HUES64 (cell line): ENCODE measurements around the gene ACSL1.

Experiments
- H3K27ac ChIP-seq: 2 replicates; pipeline ENCODE4 v1.7.0; 2013; ENCODE audit warnings: low read depth, low read length, inconsistent platforms
- H3K27me3 ChIP-seq: 2 replicates; pipeline ENCODE4 v1.6.1; 2013; ENCODE audit warnings: mild to moderate bottlenecking, low read length; ENCODE audit not compliant: insufficient read depth
- H3K36me3 ChIP-seq: 2 replicates; pipeline ENCODE4 v1.6.1; 2013; ENCODE audit warnings: mild to moderate bottlenecking, low read length; ENCODE audit not compliant: insufficient read depth
- H3K4me1 ChIP-seq: 2 replicates; pipeline ENCODE4 v1.6.1; 2013; ENCODE audit warnings: mild to moderate bottlenecking, low read length, moderate library complexity; ENCODE audit not compliant: insufficient read depth
- H3K4me3 ChIP-seq: 2 replicates; pipeline ENCODE4 v1.5.1; 2013; ENCODE audit warnings: mild to moderate bottlenecking, low read length, moderate library complexity
- H3K9ac ChIP-seq: 2 replicates; pipeline ENCODE4 v1.6.1; 2013; ENCODE audit warnings: mild to moderate bottlenecking, low read depth, low read length
- H3K9me3 ChIP-seq: 2 replicates; pipeline ENCODE4 v1.6.1; 2013; ENCODE audit warnings: low read depth, low read length; ENCODE audit not compliant: insufficient read depth
- WGBS: fragments of 150-250, 120-280 bp; methylation state at CpG from one replicate; pipeline ENCODE4 v1.1.7; 2013; ENCODE audit warnings: missing lambda C conversion rate; 5-methylcytosine and 5-hydroxymethylcytosine counted together

Gene ACSL1

GRCh38 chr4:184801781-184802696 lies 23.7 kb downstream of the ACSL1 start:
- Histone ChIP-seq H3K9ac (no peak overlapping the region), H3K27ac (no peak overlapping the region), H3K4me1 (no peaks in the 10 kb centered on the region), H3K9me3 (no peaks in the 10 kb centered on the region), H3K36me3 (no peaks in the 10 kb centered on the region), H3K27me3 (peaks cover 26% of the 10 kb centered on the region), H3K4me3 (no peak overlapping the region)
- WGBS, result 88% methylated on average over 10 of the region's 10 CpGs

GRCh38 chr4:184798504-184798903 lies 27.3 kb downstream of the ACSL1 start:
- Histone ChIP-seq H3K9ac (no peak overlapping the region), H3K9me3 (no peaks in the 10 kb centered on the region), H3K4me3 (no peak overlapping the region), H3K27ac (no peak overlapping the region), H3K36me3 (no peaks in the 10 kb centered on the region), H3K27me3 (peaks cover 6% of the 10 kb centered on the region; the same call in 1 of the 2 replicates), H3K4me1 (no peaks in the 10 kb centered on the region)
- WGBS, result 92% methylated on average over 7 of the region's 7 CpGs

DNA sequence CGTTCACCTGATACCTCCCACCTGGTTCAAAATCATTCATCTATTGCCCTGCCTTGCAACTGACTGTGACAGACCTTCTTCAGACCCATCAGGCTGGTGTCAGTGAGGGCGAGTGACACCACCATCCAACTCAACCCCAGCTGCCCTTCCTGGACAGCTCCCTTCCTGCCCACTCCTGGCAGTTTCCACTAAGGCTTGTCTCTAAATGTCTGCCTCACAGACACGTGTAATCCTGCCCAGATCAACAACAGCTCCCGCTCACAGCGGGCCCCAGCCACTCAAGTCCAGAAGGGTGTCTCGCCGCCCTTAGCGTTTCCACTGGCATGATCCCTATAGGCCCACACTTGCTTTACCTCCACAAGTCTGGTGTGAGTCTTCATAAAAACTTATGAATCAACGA lies 28.9 kb downstream of the ACSL1 start:
- Histone ChIP-seq H3K36me3 (no peaks in the 10 kb centered on the region), H3K4me3 (no peak overlapping the region), H3K9ac (no peak overlapping the region), H3K27me3 (peaks cover 2% of the 10 kb centered on the region; the same call in 1 of the 2 replicates), H3K27ac (no peak overlapping the region), H3K4me1 (0 out of 2 replicates have a peak, but pooled peaks cover 7% of the 10 kb centered on the region), H3K9me3 (no peaks in the 10 kb centered on the region)
- WGBS, result 94% methylated on average over 9 of the region's 9 CpGs

DNA sequence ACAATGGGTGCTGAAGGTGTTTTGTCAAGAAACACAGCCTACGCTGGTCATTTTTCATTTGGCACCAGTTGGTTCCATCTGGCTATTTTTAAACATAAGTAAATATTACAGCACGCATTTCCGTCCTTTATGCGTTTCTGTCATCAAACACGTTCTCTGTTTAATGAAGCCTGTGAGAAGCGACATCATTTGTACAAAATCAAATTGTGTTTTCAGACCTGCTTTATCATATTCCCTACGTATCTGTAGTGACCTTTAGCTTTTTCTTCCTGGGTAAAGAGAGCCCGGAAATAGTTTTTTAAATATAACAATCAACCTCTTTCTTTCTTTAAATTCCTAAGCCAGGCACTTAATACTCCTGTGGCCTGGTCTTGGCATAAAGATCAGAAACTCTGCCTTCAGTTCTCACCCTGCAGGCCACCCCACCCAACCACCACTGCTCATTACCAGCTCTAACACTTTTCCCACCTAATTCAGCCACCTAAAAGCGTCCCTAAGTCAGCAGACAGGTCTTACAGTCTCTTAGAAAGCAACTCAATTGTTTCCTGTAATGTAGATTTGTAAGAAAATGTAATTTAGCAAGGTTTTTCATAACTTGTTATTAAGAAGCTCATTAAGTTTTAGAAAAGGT lies 30.4 kb downstream of the ACSL1 start:
- WGBS, result 94% methylated on average over 9 of the region's 9 CpGs
- no peak overlapping the region for H3K9ac ChIP-seq
- H3K27ac ChIP-seq, result no peak overlapping the region
- 0 out of 2 replicates have a peak, but pooled peaks cover 7% of the 10 kb centered on the region for H3K4me1 ChIP-seq
- no peaks in the 10 kb centered on the region for H3K36me3 ChIP-seq
- no peaks in the 10 kb centered on the region for H3K27me3 ChIP-seq
- no peaks in the 10 kb centered on the region for H3K9me3 ChIP-seq
- no peak overlapping the region for H3K4me3 ChIP-seq

GRCh38 chr4:184794470-184794869 lies 31.3 kb downstream of the ACSL1 start:
- no peaks in the 10 kb centered on the region for H3K27me3 ChIP-seq
- H3K9me3 ChIP-seq, result no peaks in the 10 kb centered on the region
- H3K27ac ChIP-seq, result no peak overlapping the region
- 0 out of 2 replicates have a peak, but pooled peaks cover 7% of the 10 kb centered on the region for H3K4me1 ChIP-seq
- no peak overlapping the region for H3K4me3 ChIP-seq
- H3K36me3 ChIP-seq, result no peaks in the 10 kb centered on the region
- 94% methylated on average over 5 of the region's 5 CpGs for WGBS
- H3K9ac ChIP-seq, result no peak overlapping the region

- 0 out of 2 replicates have a peak, but pooled peaks cover 7% of the 10 kb centered on the region for H3K4me1 ChIP-seq
- H3K9ac ChIP-seq, result no peak overlapping the region
- 93% methylated on average over 8 of the region's 9 CpGs for WGBS
- H3K9me3 ChIP-seq, result no peaks in the 10 kb centered on the region
- H3K27ac ChIP-seq, result no peak overlapping the region
- no peaks in the 10 kb centered on the region for H3K27me3 ChIP-seq
- no peak overlapping the region for H3K4me3 ChIP-seq
- H3K36me3 ChIP-seq, result no peaks in the 10 kb centered on the region
Measured at GRCh38 chr4:184793735-184794355, 31.9 kb downstream of the ACSL1 start.

GRCh38 chr4:184792950-184793555 lies 32.7 kb downstream of the ACSL1 start:
- H3K9ac ChIP-seq, result no peak overlapping the region
- no peaks in the 10 kb centered on the region for H3K27me3 ChIP-seq
- WGBS, result 53% methylated on average over 10 of the region's 10 CpGs
- H3K9me3 ChIP-seq, result no peaks in the 10 kb centered on the region
- H3K4me3 ChIP-seq, result no peak overlapping the region
- 0 out of 2 replicates have a peak, but pooled peaks cover 7% of the 10 kb centered on the region for H3K4me1 ChIP-seq
- no peak overlapping the region for H3K27ac ChIP-seq
- no peaks in the 10 kb centered on the region for H3K36me3 ChIP-seq

- Histone ChIP-seq H3K9ac (no peak overlapping the region), H3K4me1 (0 out of 2 replicates have a peak, but pooled peaks cover 7% of the 10 kb centered on the region), H3K9me3 (no peaks in the 10 kb centered on the region), H3K27me3 (no peaks in the 10 kb centered on the region), H3K4me3 (no peak overlapping the region), H3K27ac (no peak overlapping the region), H3K36me3 (no peaks in the 10 kb centered on the region)
- WGBS, result 87% methylated on average over 8 of the region's 8 CpGs
Measured at GRCh38 chr4:184792334-184792733, 33.4 kb downstream of the ACSL1 start.

DNA sequence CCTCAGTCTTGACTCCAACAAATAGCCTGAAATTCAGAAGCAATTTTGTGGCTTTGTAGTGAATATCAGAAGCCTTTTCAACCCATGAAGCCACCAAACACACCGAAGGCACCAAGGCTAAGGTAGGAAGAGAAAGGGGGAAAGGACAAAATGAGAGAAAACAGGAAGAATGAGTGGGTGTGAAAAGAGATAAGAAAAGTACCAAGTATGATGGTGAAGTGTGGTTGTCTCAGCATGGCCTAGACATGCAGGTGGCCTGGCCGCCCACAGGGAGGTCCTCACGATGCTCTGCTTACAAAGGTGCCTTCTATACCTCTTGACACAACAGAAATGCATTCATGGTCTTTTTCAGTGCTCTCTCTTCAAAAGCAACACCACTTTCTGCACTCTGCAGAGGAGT lies 34.9 kb downstream of the ACSL1 start:
- H3K9ac ChIP-seq, result no peak overlapping the region
- 91% methylated on average over 3 of the region's 3 CpGs for WGBS
- no peaks in the 10 kb centered on the region for H3K9me3 ChIP-seq
- H3K4me3 ChIP-seq, result no peak overlapping the region
- no peaks in the 10 kb centered on the region for H3K36me3 ChIP-seq
- H3K27me3 ChIP-seq, result no peaks in the 10 kb centered on the region
- no peak overlapping the region for H3K27ac ChIP-seq
- H3K4me1 ChIP-seq, result 0 out of 2 replicates have a peak, but pooled peaks cover 7% of the 10 kb centered on the region

DNA sequence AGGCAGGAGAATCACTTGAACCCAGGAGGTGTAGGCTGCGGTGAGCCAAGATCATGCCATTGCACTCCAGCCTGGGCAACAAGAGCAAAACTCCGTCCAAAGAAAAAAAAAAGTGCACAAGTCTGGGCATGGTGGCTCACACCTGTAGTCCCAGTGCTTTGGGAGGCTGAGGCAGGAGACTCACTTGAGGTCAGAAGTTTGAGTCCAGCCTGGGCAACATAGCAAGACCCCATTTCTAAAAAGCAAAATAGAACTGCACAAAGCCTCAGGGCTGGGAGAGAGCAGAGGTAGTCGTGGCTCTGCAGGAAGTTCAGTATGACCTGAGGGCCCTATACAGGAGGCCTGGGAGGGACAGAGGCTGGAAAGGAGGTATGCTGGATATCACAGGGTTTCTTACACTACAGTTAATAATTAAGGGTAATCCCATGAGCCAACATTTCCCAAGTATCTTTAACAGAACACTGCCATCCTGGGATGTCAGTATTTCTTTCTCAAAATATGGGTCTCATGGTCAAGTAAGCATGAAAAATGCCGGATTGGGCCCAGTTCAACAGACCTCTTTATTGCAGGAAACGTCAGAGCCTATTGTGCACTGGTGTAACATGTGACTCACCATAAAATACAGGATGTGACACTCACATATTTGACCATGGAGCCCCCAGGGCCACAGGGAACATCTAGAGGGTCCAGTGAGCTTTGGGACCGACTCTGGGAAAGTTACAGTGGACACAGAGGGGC lies 37.8 kb downstream of the ACSL1 start:
- Histone ChIP-seq H3K27ac (no peak overlapping the region), H3K4me3 (no peak overlapping the region), H3K9ac (no peak overlapping the region), H3K27me3 (no peaks in the 10 kb centered on the region), H3K4me1 (0 out of 2 replicates have a peak, but pooled peaks cover 3% of the 10 kb centered on the region), H3K36me3 (no peaks in the 10 kb centered on the region), H3K9me3 (no peaks in the 10 kb centered on the region)
- 92% methylated on average over 6 of the region's 6 CpGs for WGBS
